Activated T-helper 2 cell treated with anti-CD3 and anti-CD28 coated beads, Interferon-gamma antibody, Interleukin-2, Interleukin-4, amounts not matched to agents 10 μg/mL and 5 μg/mL and 100 μg/mL, durations not matched to agents 14 hours and 24 hours and 36 hours (primary cell): Measurements from ENCODE around the gene CMTM8. TPM values are rescaled to one million over a fixed set of nuclear protein-coding genes. Genes with fewer than 3 reads are reported as not detected.
A peak's percentile ranks its signal among the peaks of the same experiment; 100 is the strongest.

ENCODE experiments used
- DNase-seq: peaks from one replicate; pipeline ENCODE4 v3.0.0; 2021; ENCODE audit warnings: low spot score
- H3K27ac Mint-ChIP-seq: one replicate; pipeline ENCODE4 v1.8.0; 2021; ENCODE audit warnings: mixed read lengths
- H3K27me3 Mint-ChIP-seq: one replicate; pipeline ENCODE4 v1.8.0; 2021; ENCODE audit warnings: low read depth, mixed read lengths
- H3K36me3 Mint-ChIP-seq: one replicate; pipeline ENCODE4 v1.8.0; 2021; ENCODE audit warnings: low read depth, mixed read lengths
- H3K4me1 Mint-ChIP-seq: one replicate; pipeline ENCODE4 v1.8.0; 2021; ENCODE audit warnings: low read depth, mixed read lengths
- H3K4me3 Mint-ChIP-seq: one replicate; pipeline ENCODE4 v1.8.0; 2021; ENCODE audit warnings: low read depth, mild to moderate bottlenecking, moderate library complexity, mixed read lengths
- H3K9me3 Mint-ChIP-seq: one replicate; pipeline ENCODE4 v1.8.0; 2021; ENCODE audit warnings: mixed read lengths
- intact Hi-C: fragments of 100-400 bp; cut with micrococcal nuclease; formaldehyde crosslinking; loops from one replicate; pipeline ENCODE4 v1.15.1; 2023
- total RNA-seq: library from RNA; stranded (reverse); gene quantifications from 2 replicates; pipeline ENCODE4 v1.2.3, GENCODE V29; 2022

Gene CMTM8
- total RNA-seq, 1 donor from 2014 or later: 3.6 TPM

DNA sequence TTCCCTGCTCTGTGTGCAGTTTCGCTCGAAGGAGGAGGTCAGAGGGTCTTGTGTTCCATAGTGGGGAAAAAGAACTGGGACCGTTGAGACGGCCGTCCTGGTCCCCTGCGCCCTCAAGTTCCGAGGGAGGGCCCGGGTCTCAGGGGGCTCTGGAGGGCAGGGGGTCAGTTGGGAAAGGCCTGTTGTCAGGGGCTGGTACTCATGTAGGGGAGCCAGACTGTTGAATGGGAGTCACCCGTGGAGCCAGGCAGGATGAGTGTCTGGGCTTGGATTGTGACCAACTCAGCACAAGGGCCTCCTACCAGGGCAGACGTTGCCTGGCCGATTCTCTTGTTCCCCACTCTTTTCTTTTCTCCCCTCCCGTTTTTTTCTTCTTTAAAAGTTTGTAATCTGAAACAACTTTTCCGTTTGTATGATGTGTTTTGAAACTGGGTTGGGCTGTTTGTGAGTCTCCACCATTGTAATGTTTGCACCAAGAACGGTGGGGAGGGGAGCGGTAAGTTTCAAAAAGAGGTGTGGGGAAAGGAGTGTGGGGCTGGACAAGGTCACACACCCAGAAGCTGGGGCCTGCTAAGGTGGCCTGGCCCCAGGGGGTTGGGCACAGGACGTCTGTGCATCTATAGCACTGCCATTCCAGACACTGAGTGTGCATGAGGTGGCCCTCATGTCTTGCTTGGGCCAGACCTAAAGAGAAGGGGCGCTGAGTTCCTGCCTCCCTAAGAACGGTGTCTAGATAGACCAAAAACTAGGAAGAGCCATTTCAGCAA lies 154.2 kb downstream of the CMTM8 start:
- Mint-ChIP-seq H3K4me1 (peaks cover 47% of the 10 kb centered on the region), H3K4me3 (peak overlapping the region; percentile 97), H3K9me3 (no peaks in the 10 kb centered on the region), H3K36me3 (peaks cover 29% of the 10 kb centered on the region), H3K27me3 (no peaks in the 10 kb centered on the region), H3K27ac (peak overlapping the region; percentile 97)
- intact Hi-C loops: loop anchor here (2.0 to 10.0 kb wide), 4 partner anchors 40 to 858 kb away; partner anchors contain the start of genes CNOT10 and STT3B
- DNase-seq: no peak

DNA sequence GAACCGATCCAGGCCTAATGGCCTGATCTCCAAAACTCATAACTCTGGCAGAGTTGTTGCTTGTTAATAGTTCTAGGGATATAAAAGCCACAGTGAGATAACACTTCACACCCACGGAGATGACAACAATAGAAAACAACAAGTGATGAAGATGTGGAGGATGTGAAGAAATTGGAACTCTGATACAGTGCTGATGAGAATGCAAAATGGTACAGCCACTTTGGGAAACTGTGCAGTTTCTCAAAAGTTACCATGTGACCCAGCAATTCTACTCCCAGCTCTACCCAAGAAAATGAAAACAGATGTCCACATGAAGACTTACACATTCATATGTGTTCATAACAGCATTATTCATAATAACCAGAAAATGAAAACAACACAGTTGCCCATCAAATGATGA lies 157.0 kb downstream of the CMTM8 start:
- Mint-ChIP-seq H3K4me1 (peaks cover 63% of the 10 kb centered on the region), H3K27me3 (no peaks in the 10 kb centered on the region), H3K27ac (peak overlapping the region; percentile 62), H3K4me3 (no peak overlapping the region), H3K9me3 (no peaks in the 10 kb centered on the region), H3K36me3 (peaks cover 29% of the 10 kb centered on the region)
- no peak for DNase-seq
- intact Hi-C loops: loop anchor here (10.0 kb wide), 2 partner anchors 289 to 861 kb away; partner anchors contain the start of genes CNOT10 and STT3B

DNA sequence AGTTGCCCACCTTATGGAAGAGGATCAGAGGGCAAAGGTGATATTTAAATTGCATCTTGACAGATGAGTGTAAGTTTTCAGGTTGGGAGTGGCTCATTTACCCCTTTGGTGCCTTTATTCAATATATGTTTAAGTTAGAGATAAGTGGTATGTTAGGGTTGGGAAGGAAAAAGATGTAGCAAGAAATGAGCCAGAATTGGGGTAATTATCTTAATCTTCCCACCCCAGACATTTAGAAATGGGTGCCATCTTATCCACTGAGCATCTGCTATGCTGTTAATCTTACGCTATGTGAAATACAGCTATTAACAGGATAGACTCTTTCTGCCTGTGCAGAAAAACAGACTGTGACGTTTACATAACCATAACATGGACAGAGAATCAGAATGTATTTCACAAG lies 159.5 kb downstream of the CMTM8 start:
- Mint-ChIP-seq H3K4me1 (peaks cover 62% of the 10 kb centered on the region), H3K9me3 (no peaks in the 10 kb centered on the region), H3K36me3 (peaks cover 29% of the 10 kb centered on the region), H3K27me3 (no peaks in the 10 kb centered on the region), H3K27ac (no peak overlapping the region), H3K4me3 (no peak overlapping the region)
- intact Hi-C loops: loop anchor here (2.0 to 10.0 kb wide), 3 partner anchors 101 to 863 kb away; partner anchors contain the start of genes CNOT10 and STT3B
- no peak for DNase-seq

DNA sequence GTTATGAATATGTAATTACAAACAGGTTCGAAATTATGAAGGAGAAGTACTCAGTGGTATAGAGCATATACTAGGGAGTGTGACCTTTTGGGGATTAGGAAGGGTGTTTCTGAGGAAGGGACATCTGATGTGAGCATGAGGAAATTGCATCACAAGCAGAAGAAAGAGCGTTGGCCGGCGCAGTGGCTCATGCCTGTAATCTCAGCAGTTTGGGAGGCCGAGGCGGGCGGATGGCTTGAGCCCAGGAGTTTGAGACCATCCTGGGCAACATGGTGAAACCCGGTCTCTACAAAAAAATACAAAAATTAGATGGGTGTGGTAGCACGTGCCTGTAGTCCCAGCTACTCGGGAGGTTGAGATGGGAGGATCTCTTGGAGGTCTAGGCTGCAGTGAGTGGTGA lies 160.1 kb downstream of the CMTM8 start:
- DNase-seq: no peak
- intact Hi-C loops: loop anchor here (2.0 to 10.0 kb wide), 3 partner anchors 102 to 864 kb away; partner anchors contain the start of genes CNOT10 and STT3B
- Mint-ChIP-seq H3K27ac (peak overlapping the region; percentile 34), H3K4me3 (no peak overlapping the region), H3K4me1 (peaks cover 60% of the 10 kb centered on the region), H3K36me3 (peaks cover 29% of the 10 kb centered on the region), H3K27me3 (no peaks in the 10 kb centered on the region), H3K9me3 (no peaks in the 10 kb centered on the region)

DNA sequence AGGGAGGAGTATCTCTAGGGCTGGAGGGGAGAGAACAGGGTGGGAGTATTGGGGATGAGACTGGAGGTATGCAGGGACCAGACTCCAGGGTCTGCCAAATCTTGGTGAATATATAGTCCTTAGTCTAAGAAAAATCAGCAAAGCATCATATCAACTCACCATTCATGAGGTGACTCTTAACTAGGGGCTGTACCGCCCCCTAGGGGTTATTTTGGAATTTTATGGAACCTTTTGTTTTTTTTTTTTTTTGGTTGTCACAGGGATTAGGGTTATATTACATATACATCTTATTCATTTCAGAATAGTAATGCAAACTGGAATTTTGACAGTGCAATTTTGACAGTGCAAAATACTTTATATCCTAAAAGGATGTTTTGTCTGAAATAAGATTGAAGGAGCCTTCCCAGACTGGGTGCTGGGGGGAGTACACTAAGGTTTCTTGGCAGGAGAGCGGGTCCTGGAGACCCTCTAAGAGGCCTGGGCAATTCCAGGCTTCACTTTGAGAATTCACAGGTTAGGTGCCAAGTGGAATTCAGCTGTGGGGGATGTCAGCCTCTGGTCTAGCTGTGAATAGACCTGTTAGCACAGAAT lies 160.6 kb downstream of the CMTM8 start:
- Mint-ChIP-seq H3K27ac (peak overlapping the region; percentile 34), H3K4me3 (no peak overlapping the region), H3K9me3 (no peaks in the 10 kb centered on the region), H3K4me1 (peaks cover 58% of the 10 kb centered on the region), H3K27me3 (no peaks in the 10 kb centered on the region), H3K36me3 (peaks cover 29% of the 10 kb centered on the region)
- DNase-seq: no peak
- intact Hi-C loops: loop anchor here (1.0 to 10.0 kb wide), 5 partner anchors 24 to 864 kb away; partner anchors contain the start of genes CNOT10 and STT3B

DNA sequence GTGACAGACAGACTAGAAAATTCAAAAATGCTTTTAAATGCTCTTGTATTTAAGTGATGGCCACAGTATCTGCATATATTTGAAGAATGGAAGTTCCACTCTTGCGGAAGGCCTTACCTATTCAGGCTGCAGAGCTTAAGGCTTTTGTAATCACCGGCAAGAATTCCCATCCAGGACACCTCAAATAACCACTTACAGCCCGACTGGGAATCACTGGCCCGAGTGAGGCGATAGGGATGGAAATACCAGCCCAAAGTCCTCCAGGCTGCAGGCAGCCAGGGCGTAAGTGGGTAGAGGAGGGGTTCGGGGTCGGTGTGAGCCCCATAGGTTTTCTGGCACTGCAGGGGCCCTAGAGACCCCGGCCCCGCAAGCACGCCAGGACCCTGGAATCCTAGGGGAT lies 162.6 kb downstream of the CMTM8 start:
- Mint-ChIP-seq H3K27ac (peak overlapping the region; percentile 98), H3K4me3 (peak overlapping the region; percentile 89), H3K27me3 (no peaks in the 10 kb centered on the region), H3K36me3 (peaks cover 32% of the 10 kb centered on the region), H3K9me3 (no peaks in the 10 kb centered on the region), H3K4me1 (peaks cover 52% of the 10 kb centered on the region)
- DNase-seq: no peak
- intact Hi-C loops: loop anchor here (2.0 kb wide), 2 partner anchors 14 to 58 kb away; no protein-coding TSS in a partner anchor

DNA sequence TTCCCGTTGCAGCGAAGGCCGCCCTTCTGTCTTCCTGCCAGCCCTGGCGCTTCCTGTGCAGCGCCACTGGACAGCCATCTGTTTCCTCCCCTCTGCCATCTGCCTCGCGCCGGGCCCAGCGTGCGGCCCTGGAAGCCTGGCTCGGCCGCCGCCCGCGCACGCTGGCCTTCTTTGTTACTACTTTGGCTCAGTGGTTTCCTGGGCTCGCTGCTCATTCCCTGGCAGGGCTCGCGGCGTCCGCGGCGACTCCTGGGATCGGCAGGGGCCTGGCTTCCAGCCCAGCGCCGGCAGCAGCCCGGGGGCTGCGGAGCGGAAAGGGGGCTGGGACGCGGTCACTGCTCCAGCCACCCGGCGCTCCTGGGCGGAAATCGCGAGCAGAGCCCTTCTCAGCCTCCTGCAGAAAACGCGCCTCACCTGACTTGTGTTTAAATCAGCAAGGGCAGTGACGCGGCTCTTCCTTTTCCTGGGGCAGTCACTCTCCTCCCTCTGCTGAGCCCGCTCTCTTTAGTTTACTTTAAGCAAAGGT lies 163.1 kb downstream of the CMTM8 start:
- peak overlapping the region; percentile 98 for H3K27ac Mint-ChIP-seq
- H3K27me3 Mint-ChIP-seq: no peaks in the 10 kb centered on the region
- H3K4me3 Mint-ChIP-seq: peak overlapping the region; percentile 89
- intact Hi-C loops: loop anchor here (2.0 kb wide), 2 partner anchors 13 to 57 kb away; no protein-coding TSS in a partner anchor
- peaks cover 53% of the 10 kb centered on the region for H3K4me1 Mint-ChIP-seq
- DNase-seq: peak; percentile 51
- H3K9me3 Mint-ChIP-seq: no peaks in the 10 kb centered on the region
- peaks cover 36% of the 10 kb centered on the region for H3K36me3 Mint-ChIP-seq

DNA sequence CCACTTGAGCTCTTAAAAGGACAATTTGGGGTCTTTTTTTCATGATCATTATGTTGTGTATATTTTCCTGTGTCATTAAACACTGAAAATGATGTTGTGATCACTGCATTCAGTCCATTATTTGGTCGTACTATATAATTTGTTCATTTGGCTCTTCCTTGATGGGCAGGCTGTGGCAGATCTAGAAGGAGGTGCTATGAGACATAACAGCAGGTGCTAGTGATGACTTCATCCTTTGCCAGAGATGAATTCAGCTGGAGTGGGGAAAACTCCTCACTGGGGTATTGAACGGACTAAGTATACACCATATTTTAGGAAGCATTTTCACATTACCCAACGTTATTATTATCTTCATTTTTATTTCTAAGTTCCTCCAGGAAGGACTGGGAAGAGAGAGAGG lies 165.2 kb downstream of the CMTM8 start:
- Mint-ChIP-seq H3K9me3 (no peaks in the 10 kb centered on the region), H3K36me3 (peaks cover 37% of the 10 kb centered on the region), H3K27me3 (no peaks in the 10 kb centered on the region), H3K27ac (no peak overlapping the region), H3K4me1 (peaks cover 44% of the 10 kb centered on the region), H3K4me3 (no peak overlapping the region)
- intact Hi-C loops: no loop called here
- DNase-seq: no peak

DNA sequence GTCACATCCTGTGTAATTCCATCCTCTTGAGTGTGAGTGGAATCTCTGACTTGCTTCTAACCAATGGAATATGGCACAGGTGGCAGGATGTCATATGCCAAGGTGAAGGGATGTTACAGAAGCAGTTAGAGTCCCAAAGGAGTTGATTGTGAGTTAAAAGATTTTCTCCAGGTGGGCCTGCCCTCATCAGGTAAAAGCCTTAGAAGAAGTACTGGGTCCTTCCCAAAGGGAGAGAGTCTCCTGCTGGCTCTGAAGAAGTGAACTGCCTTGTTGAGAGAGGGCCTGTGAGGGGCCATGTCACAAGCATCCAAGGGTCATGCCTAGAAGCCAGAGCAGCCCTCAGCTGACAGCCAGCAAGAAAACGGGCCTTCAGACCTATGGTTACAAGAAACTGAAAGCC lies 166.2 kb downstream of the CMTM8 start:
- no peak for DNase-seq
- Mint-ChIP-seq H3K4me1 (peaks cover 41% of the 10 kb centered on the region), H3K9me3 (no peaks in the 10 kb centered on the region), H3K27ac (no peak overlapping the region), H3K27me3 (no peaks in the 10 kb centered on the region), H3K36me3 (peaks cover 42% of the 10 kb centered on the region), H3K4me3 (no peak overlapping the region)
- intact Hi-C loops: no loop called here

DNA sequence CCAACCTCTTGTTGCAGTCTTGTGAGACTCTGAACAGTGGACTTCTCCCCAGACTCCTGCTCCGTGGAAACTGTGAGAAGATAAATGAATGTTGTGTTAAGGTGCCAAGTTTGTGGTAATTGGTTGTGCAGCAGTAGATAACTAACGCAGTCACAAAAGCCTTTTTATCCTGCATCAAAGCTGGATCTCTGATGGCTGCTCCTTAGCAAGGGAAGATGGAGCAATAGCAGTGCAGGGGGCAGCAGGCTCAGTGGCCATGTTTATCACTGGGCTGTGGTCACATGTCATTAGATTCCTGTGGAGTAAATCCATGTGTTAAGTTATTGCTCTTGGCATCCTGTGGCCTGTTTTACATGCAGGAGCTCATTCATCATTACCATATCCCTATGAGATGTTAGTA lies 166.7 kb downstream of the CMTM8 start:
- no peak overlapping the region for H3K27ac Mint-ChIP-seq
- H3K4me3 Mint-ChIP-seq: no peak overlapping the region
- no peak for DNase-seq

DNA sequence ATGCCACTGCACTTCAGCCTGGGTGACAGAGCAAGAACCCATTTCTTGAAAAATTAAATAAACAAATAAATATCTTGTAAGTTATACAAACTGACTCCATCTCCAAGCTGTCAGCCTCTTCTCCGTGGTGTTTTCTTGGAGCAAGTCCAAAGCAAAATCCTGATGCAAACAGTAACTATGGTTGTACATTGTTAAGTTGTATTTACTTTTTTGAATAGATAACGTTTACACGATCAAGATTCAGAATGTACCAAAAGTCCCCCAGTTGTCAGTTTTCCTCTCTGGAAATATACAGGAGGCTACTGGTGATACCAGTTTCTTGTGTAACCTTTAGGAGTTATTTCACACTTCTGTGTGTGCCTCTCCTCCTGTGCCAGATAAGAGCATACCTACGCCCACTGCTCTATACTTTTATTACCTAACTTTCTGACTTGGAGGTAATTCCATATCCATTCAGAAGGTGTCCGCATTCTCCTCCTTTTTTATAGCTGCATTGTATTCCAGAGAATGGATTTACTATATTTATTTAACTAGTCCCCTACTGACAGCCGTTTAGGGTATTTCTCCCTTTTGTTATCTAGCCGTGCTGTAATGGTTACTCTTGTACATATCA lies 167.3 kb downstream of the CMTM8 start:
- peaks cover 46% of the 10 kb centered on the region for H3K36me3 Mint-ChIP-seq
- DNase-seq: no peak
- H3K4me3 Mint-ChIP-seq: no peak overlapping the region
- H3K27ac Mint-ChIP-seq: no peak overlapping the region
- no peaks in the 10 kb centered on the region for H3K9me3 Mint-ChIP-seq
- H3K27me3 Mint-ChIP-seq: no peaks in the 10 kb centered on the region
- intact Hi-C loops: no loop called here
- peaks cover 45% of the 10 kb centered on the region for H3K4me1 Mint-ChIP-seq

More for the DNA sequence above, 166.7 kb downstream of the CMTM8 start:
- Mint-ChIP-seq H3K4me1 (peaks cover 45% of the 10 kb centered on the region), H3K9me3 (no peaks in the 10 kb centered on the region), H3K36me3 (peaks cover 46% of the 10 kb centered on the region), H3K27me3 (no peaks in the 10 kb centered on the region)
- intact Hi-C loops: no loop called here

DNA sequence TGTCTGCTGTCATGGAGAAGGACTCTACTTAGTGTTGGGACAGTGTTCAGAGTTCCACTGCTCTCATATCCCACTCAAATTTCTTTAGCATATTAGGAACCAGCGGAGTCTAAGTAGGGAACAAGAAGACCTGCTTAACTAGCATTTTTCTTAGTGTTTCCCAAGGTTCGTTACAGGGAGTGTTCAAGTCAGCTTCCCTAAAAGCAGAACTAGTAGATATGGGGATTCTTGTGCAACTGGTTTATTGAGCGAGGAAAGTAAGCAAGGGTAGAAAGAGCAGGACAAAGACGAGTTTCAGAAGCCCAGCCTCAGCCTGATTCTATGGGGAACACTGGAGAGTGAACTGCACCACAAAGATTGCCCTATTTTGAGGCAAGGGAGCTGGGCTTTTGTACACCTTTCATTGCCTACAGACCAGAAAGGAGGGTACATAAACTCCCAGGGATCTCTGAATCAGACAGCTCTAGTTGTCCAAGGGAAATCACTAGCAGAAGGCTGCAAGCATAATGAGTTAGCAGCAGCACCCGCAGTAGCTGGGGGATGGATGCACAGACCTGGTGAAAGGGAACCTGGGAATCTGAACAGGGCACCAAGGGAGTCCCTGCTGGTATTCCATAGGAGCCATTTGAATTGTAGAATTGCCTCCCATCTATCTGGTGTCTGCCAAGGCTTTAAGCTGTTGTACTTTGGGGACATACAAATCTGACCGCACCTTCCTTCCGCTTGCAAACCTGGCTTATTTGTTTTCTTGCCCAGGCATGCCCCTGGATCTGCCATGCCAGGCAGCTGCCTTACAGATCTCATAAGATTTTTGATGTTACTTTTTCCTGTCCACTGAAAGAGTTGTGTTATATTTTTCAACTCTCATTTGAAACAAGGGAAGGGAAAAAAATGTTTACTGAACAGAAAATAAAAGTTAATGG lies 168.3 kb downstream of the CMTM8 start:
- no peak for DNase-seq
- Mint-ChIP-seq H3K36me3 (peaks cover 50% of the 10 kb centered on the region), H3K27me3 (no peaks in the 10 kb centered on the region), H3K4me3 (no peak overlapping the region), H3K4me1 (peaks cover 46% of the 10 kb centered on the region), H3K9me3 (no peaks in the 10 kb centered on the region), H3K27ac (no peak overlapping the region)
- intact Hi-C loops: no loop called here
